HUDEP-2 (cell line): Measurements from ENCODE around the gene EIF4A2.
"Not testable (repeated sequence)": the region's sequence is repeated elsewhere in the genome, so short reads cannot be mapped to it uniquely, and the experiment has no call there.

ENCODE experiments used
- DNase-seq, 76 experiments: peaks; one replicate each; lab custom pipeline; 2025; ENCODE audit not compliant: unreplicated experiment in 76 of 76; lab: John Stamatoyannopoulos, UW

The EIF4A2 gene

GRCh38 chr3:186783731-186784515, 546 bp downstream of the EIF4A2 start:
- DNase-seq: peak in 70 of 76 experiments; percentile 6 to 70 (median 54)

GRCh38 chr3:186784820-186785494, 1.6 kb downstream of the EIF4A2 start:
- DNase-seq: peak in 2 of 76 experiments; percentile 13 to 22

GRCh38 chr3:186785495-186786018, 2.2 kb downstream of the EIF4A2 start:
- DNase-seq: peak in 1 of 76 experiments; percentile 43

GRCh38 chr3:186786922-186787321, 3.5 kb downstream of the EIF4A2 start:
- peak in 1 of 76 experiments; percentile 20 for DNase-seq

GRCh38 chr3:186787642-186788481, 4.5 kb downstream of the EIF4A2 start:
- DNase-seq: no peak

DNA sequence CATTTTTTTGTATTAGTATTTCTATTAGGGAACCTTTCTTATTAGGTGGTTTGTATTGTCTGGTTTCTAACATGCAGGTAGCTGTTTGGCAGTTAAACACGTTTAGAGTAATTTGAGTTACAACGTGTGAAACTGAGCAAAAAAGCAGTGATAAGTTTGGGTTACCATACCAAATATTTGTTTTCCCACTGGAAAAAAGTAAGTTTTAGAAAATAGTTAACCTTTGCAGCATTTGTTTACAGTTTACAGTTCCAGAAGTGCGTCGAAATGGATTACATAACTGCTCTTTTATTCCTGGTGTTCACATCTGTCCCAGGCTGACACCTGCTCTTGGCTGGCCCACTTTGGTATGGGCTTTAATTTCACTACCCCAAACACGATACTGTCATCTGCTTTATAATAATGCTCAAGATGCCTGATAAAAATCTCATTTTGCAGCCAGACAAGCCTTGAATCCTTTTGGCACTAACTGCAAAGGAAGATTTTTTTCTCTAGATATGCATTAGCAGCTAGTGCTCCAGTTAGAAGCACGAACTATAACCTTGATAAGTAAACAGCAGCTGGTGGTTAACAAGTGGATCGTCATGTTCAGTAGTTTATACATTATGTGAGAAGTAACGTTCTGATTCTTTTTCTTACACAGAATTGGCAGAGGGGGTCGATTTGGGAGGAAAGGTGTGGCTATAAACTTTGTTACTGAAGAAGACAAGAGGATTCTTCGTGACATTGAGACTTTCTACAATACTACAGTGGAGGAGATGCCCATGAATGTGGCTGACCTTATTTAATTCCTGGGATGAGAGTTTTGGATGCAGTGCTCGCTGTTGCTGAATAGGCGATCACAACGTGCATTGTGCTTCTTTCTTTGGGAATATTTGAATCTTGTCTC, 5.3 kb downstream of the EIF4A2 start:
- peak in 5 of 76 experiments; percentile 7 to 45 (median 25) for DNase-seq

- peak in 7 of 76 experiments; percentile 41 to 69 (median 47) for DNase-seq
Measured at GRCh38 chr3:186789554-186790260, 6.3 kb downstream of the EIF4A2 start.

DNA sequence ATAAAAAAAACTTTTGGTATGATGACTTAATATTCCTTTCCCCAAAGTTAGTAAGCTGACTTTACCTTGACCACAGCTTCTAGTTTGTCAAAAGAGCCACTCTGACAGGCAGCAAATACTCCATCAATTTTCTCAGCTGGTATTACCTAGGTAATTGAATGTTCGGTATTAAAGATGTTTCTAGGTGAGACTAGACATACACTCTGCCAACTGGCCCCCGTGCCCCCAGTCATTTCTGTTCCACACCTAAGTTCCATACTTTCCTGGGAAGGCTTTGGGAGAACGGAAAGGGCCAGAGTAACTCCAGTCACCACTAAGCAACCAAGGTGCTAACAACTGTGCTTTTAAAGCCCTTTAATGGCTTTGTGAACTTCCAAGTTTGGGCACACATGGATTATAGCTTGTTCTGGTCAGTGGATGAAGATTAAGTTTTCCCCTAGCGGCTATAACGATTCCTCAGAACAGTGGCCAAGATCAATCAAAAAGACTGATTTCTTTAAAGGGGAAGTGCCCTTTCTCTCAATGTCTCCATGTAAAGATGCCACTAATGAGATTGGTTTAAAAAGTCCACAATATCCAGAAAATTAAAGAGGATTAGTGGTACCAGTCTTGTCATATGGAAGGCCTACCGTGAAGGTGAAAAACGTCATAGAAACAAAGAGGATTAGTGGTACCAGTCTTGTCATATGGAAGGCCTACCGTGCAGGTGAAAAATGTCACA, 7.0 kb downstream of the EIF4A2 start:
- peak in 38 of 76 experiments; percentile 6 to 73 (median 38) for DNase-seq

- no peak for DNase-seq
Measured at GRCh38 chr3:186798239-186798874, 15.0 kb downstream of the EIF4A2 start.

DNA sequence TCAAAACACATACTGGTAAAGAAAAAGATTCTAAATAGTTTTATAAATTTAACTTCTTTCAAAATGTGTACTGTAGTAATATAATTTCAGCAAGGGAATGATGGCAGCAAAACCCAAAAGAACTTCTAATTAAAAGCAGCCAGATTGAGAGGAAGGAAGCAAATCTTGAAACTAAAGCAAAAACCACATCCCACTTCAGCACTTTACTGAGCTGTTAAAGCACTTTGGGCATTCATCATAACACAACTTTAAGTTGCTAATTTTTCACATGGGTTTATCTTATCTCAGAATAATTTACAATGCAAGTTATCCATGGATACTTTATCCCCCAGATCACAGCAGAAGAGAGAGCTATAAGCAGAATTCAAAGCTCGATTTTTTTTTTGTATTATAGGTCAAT, 16.9 kb downstream of the EIF4A2 start:
- no peak for DNase-seq

- no peak for DNase-seq
Measured at GRCh38 chr3:186802701-186803100, 19.3 kb downstream of the EIF4A2 start.

- not testable (repeated sequence) for DNase-seq
Measured at GRCh38 chr3:186803447-186803846, 20.1 kb downstream of the EIF4A2 start.

- DNase-seq: peak in 75 of 76 experiments; percentile 22 to 91 (median 73)
Measured at GRCh38 chr3:186806089-186807055, 23.0 kb downstream of the EIF4A2 start, which contains the start of gene RFC4. Gene RFC4 (minus strand): TSS chr3:186806482. CDS start chr3:186804713, 1,769 bp downstream.

- DNase-seq: no peak
Measured at GRCh38 chr3:186807231-186807630, 23.9 kb downstream of the EIF4A2 start.

GRCh38 chr3:186810336-186810996, 27.1 kb downstream of the EIF4A2 start:
- peak in 1 of 76 experiments; percentile 8 for DNase-seq

DNA sequence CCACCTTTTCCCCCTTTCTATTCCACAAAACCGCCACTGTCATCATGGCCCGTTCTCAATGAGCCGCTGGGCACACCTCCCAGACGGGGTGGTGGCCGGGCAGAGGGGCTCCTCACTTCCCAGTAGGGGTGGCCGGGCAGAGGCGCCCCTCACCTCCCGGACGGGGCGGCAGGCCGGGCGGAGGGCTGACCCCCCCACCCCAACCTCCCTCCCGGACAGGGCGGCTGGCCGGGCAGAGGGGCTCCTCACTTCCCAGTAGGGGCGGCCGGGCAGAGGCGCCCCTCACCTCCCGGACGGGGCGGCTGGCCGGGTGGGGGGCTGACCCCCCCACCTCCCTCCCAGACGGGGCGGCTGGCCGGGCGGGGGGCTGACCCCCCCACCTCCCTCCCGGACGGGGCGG, 27.9 kb downstream of the EIF4A2 start:
- not testable (repeated sequence) for DNase-seq
